Ishikawa (cell line): ENCODE results near the gene COX7A1.

Source experiments
- CEBPB ChIP-seq: IDR thresholded peaks from 2 replicates; pipeline ENCODE4 v1.6.1; 2012
- CREB1 ChIP-seq: IDR thresholded peaks from 2 replicates; pipeline ENCODE4 v1.6.1; 2012; ENCODE audit warnings: low read depth
- EGR1 ChIP-seq: IDR thresholded peaks from 2 replicates; pipeline ENCODE4 v1.6.1; 2012
- EP300 ChIP-seq: IDR thresholded peaks from 2 replicates; pipeline ENCODE4 v1.6.1; 2012; ENCODE audit warnings: borderline replicate concordance
- FOXM1 ChIP-seq: IDR thresholded peaks from 2 replicates; pipeline ENCODE4 v1.6.1; 2012; ENCODE audit warnings: low read depth, borderline replicate concordance
- MAX ChIP-seq: IDR thresholded peaks from 2 replicates; pipeline ENCODE4 v1.6.1; 2012
- NFIC ChIP-seq: IDR thresholded peaks from 2 replicates; pipeline ENCODE4 v1.6.1; 2012
- RAD21 ChIP-seq: IDR thresholded peaks from 2 replicates; pipeline ENCODE4 v1.6.1; 2012; ENCODE audit warnings: low read depth
- REST ChIP-seq: IDR thresholded peaks from 2 replicates; pipeline ENCODE4 v1.6.1; 2012; ENCODE audit warnings: low read depth, mild to moderate bottlenecking
- TAF1 ChIP-seq: IDR thresholded peaks from 2 replicates; pipeline ENCODE4 v1.6.1; 2012; ENCODE audit warnings: low read depth, mild to moderate bottlenecking
- TCF12 ChIP-seq: IDR thresholded peaks from 2 replicates; pipeline ENCODE4 v1.6.1; 2012; ENCODE audit warnings: low read depth
- TEAD4 ChIP-seq: IDR thresholded peaks from 2 replicates; pipeline ENCODE4 v1.6.1; 2012
- USF1 ChIP-seq: IDR thresholded peaks from 2 replicates; pipeline ENCODE4 v1.6.1; 2012
- YY1 ChIP-seq: IDR thresholded peaks from 2 replicates; pipeline ENCODE4 v1.6.1; 2012; ENCODE audit warnings: low read depth
- ZBTB7A ChIP-seq: IDR thresholded peaks from 2 replicates; pipeline ENCODE4 v1.6.1; 2012; ENCODE audit warnings: low read depth

COX7A1 gene

GRCh38 chr19:36140304-36141038 lies 11.8 kb downstream of the COX7A1 start:
- TF ChIP-seq USF1 = no peak
- no peak for TF ChIP-seq EGR1
- no peak for TF ChIP-seq EP300
- TF ChIP-seq NFIC = no peak
- TF ChIP-seq RAD21 = no peak
- TF ChIP-seq TAF1 = no peak; the same call in 1 of the 2 replicates
- TF ChIP-seq FOXM1 = no peak
- 0 out of 2 replicates have a peak, but pooled peaks have one; percentile 29 for TF ChIP-seq MAX
- no peak for TF ChIP-seq CEBPB
- peak; percentile 10; the same call in 1 of the 2 replicates for TF ChIP-seq TCF12
- no peak for TF ChIP-seq YY1
- TF ChIP-seq TEAD4 = no peak; the same call in 1 of the 2 replicates
- no peak for TF ChIP-seq REST
- peak; percentile 29; the same call in 1 of the 2 replicates for TF ChIP-seq ZBTB7A
- TF ChIP-seq CREB1 = no peak

GRCh38 chr19:36139473-36140303 lies 12.6 kb downstream of the COX7A1 start, which contains the start of gene CAPNS1:
CAPNS1 (plus strand) TSS chr19:36140066; CDS start chr19:36141012, 946 bp downstream.
- peak; percentile 90 for TF ChIP-seq TAF1
- no peak; the same call in 1 of the 2 replicates for TF ChIP-seq TEAD4
- no peak for TF ChIP-seq REST
- peak; percentile 32; the same call in 1 of the 2 replicates for TF ChIP-seq MAX
- peak; percentile 61 for TF ChIP-seq TCF12
- no peak for TF ChIP-seq RAD21
- no peak; the same call in 1 of the 2 replicates for TF ChIP-seq CEBPB
- TF ChIP-seq CREB1 = no peak
- peak; percentile 67 for TF ChIP-seq YY1
- TF ChIP-seq NFIC = 0 out of 2 replicates have a peak, but pooled peaks have one; percentile 32
- peak; percentile 13; the same call in 1 of the 2 replicates for TF ChIP-seq USF1
- TF ChIP-seq FOXM1 = no peak
- TF ChIP-seq ZBTB7A = peak; percentile 98
- peak; percentile 30; the same call in 1 of the 2 replicates for TF ChIP-seq EP300
- 0 out of 2 replicates have a peak, but pooled peaks have one; percentile 51 for TF ChIP-seq EGR1

- no peak for TF ChIP-seq ZBTB7A
- no peak for TF ChIP-seq MAX
- no peak for TF ChIP-seq EP300
- no peak for TF ChIP-seq YY1
- TF ChIP-seq REST = no peak
Observed at GRCh38 chr19:36139120-36139472, 13.2 kb downstream of the COX7A1 start.
